ENCODE data around the gene SFMBT2. TPM values are rescaled to one million over a fixed set of nuclear protein-coding genes. Genes with fewer than 3 reads are reported as not detected.

SFMBT2 gene
- total RNA-seq, 2 experiments from 2014 or later, result 23.8 to 27.6 TPM

DNA sequence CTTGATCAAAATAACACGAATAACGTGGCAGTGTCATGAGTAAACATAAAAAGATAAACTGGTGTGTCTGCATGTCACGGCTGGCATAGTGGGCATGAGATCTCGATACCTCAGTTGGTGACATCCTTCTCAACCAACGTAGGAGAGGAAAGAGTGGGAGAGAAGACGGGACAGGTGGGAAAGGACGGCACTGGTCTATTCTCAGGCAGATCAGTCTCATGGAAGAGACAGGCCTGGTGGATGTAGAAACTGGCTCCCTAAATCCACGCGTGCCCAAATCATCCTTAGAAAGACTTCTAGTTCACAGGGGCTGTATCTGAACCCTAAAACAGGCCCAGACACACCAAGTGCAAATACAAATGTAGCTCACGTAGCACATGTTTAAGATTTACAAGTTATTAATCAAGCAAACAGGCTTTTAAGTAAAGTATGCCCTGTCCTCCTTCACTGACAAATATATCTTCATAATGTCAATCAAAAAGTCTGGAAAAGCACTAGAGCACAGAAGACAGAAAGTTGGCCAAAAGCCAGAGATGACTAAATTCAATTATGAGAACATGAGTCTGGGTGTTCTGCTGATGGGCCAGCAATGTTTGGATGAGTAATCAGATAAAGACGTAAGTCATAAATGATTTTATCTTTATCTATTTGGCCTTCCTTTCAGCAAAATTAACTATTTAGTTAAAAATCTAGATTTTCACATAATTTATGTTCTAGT is 56.3 kb downstream of the SFMBT2 start:
- H3K27ac Mint-ChIP-seq, result no peak overlapping the region
- TF ChIP-seq CTCF (IDR thresholded peaks at IDR 0.05), result no peak
- DNase-seq (no peak), ATAC-seq (peak; percentile 47)
- peaks cover 20% of the 10 kb centered on the region for H3K4me1 Mint-ChIP-seq (ENCODE audit: low read depth)
- ChIA-PET POLR2A (no interaction called here), CTCF (no interaction called here)
- H3K4me3 Mint-ChIP-seq, result no peak overlapping the region
- H3K36me3 Mint-ChIP-seq (ENCODE audit: low read depth), result peaks cover 50% of the 10 kb centered on the region
- H3K9me3 Mint-ChIP-seq, result peaks cover 2% of the 10 kb centered on the region
- intact Hi-C loops (cut with micrococcal nuclease), result no loop called here
- H3K27me3 Mint-ChIP-seq, result no peaks in the 10 kb centered on the region

DNA sequence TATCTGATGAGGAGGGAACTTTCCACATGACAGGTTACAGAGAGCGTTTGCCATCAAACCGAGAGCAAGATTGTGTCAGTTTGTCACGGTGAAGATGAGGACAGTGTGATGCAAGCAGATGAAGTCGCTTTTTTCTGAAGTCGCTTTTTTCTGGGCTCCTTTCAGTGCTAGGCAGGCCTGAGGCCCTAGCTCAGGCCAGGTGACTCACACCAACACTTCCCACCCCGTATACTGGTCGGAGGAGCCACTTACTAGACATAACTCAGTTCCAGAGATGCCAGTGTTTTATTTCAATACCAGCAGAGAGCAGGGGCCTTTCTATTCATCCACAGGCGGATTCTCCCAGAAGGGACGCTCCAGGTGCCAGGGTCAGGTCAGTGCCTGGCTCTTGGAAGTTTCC is 58.9 kb downstream of the SFMBT2 start:
- Mint-ChIP-seq H3K27me3 (no peaks in the 10 kb centered on the region), H3K4me1 (ENCODE audit: low read depth) (peaks cover 14% of the 10 kb centered on the region), H3K36me3 (ENCODE audit: low read depth) (peaks cover 41% of the 10 kb centered on the region), H3K27ac (no peak overlapping the region), H3K9me3 (no peaks in the 10 kb centered on the region), H3K4me3 (no peak overlapping the region)
- intact Hi-C loops (cut with micrococcal nuclease), result no loop called here
- DNase-seq (no peak), ATAC-seq (no peak)
- TF ChIP-seq CTCF (IDR thresholded peaks at IDR 0.05), result no peak
- CTCF ChIA-PET, result no interaction called here
- POLR2A ChIA-PET, result interaction anchor here (1.0 to 1.3 kb wide), 3 partner anchors 12 to 58 kb away, joined by 3 to 4 read pairs (median 4); no protein-coding TSS in a partner anchor

DNA sequence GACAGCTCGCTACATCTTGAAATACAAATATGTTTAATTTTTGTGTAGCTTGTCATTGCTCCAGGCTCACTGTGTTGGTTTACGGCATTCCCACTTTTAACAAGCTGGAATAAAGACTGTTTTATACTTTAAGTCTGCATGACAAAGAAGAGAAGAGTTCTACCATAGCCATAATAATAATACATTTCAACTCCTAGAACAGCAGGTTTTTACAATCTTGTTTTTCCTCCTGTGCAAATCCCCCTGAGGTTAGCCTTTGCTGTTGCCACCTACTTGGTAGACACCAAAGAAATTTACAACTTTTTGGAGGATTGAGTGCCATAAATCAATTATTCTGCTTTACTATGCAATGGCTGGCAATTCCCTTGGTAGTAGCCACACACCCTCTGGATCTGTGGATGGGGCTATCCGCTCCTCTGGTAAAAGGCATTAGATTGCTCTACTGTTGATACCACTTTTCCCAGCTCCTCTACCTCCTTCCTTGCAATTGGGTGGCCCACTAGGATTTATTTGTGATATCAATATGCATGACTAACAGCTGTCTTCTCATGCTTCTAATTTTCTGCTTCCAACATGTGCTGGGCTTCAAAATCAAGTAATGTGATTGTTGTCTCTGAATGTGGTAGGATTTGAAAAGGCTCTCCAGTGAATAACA is 60.2 kb downstream of the SFMBT2 start:
- H3K36me3 Mint-ChIP-seq (ENCODE audit: low read depth), result peaks cover 42% of the 10 kb centered on the region
- ATAC-seq, result no peak
- CTCF ChIA-PET, result interaction anchor here (1.1 kb wide), 1 partner anchor 244 kb away, joined by 3 read pairs; no protein-coding TSS in a partner anchor
- peaks cover 10% of the 10 kb centered on the region for H3K4me1 Mint-ChIP-seq (ENCODE audit: low read depth)
- no peak for TF ChIP-seq CTCF (IDR thresholded peaks at IDR 0.05)
- no peaks in the 10 kb centered on the region for H3K9me3 Mint-ChIP-seq
- H3K27me3 Mint-ChIP-seq, result no peaks in the 10 kb centered on the region
- no peak for DNase-seq
- H3K4me3 Mint-ChIP-seq, result no peak overlapping the region
- intact Hi-C loops (cut with micrococcal nuclease), result no loop called here
- POLR2A ChIA-PET, result no interaction called here
- no peak overlapping the region for H3K27ac Mint-ChIP-seq

- intact Hi-C loops (cut with micrococcal nuclease), result no loop called here
- H3K4me3 Mint-ChIP-seq, result no peak overlapping the region
- no peaks in the 10 kb centered on the region for H3K27me3 Mint-ChIP-seq
- peaks cover 55% of the 10 kb centered on the region for H3K36me3 Mint-ChIP-seq (ENCODE audit: low read depth)
- H3K27ac Mint-ChIP-seq, result no peak overlapping the region
- CTCF ChIA-PET, result interaction anchor here (1.6 kb wide), 1 partner anchor 425 kb away, joined by 3 read pairs; no protein-coding TSS in a partner anchor
- POLR2A ChIA-PET, result no interaction called here
- DNase-seq (no peak), ATAC-seq (no peak)
- TF ChIP-seq CTCF (IDR thresholded peaks at IDR 0.05), result no peak
- H3K9me3 Mint-ChIP-seq, result peaks cover 1% of the 10 kb centered on the region
- peaks cover 6% of the 10 kb centered on the region for H3K4me1 Mint-ChIP-seq (ENCODE audit: low read depth)
Observed at GRCh38 chr10:7345717-7346116, 65.1 kb downstream of the SFMBT2 start.

- peaks cover 1% of the 10 kb centered on the region for H3K9me3 Mint-ChIP-seq
- no peak overlapping the region for H3K27ac Mint-ChIP-seq
- peaks cover 54% of the 10 kb centered on the region for H3K36me3 Mint-ChIP-seq (ENCODE audit: low read depth)
- H3K4me3 Mint-ChIP-seq, result no peak overlapping the region
- no peaks in the 10 kb centered on the region for H3K27me3 Mint-ChIP-seq
- ChIA-PET POLR2A (no interaction called here), CTCF (no interaction called here)
- no peak for TF ChIP-seq CTCF (IDR thresholded peaks at IDR 0.05)
- H3K4me1 Mint-ChIP-seq (ENCODE audit: low read depth), result peaks cover 27% of the 10 kb centered on the region
- DNase-seq (no peak), ATAC-seq (no peak)
- intact Hi-C loops (cut with micrococcal nuclease), result no loop called here
Observed at GRCh38 chr10:7343040-7343439, 67.8 kb downstream of the SFMBT2 start.
